ENCODE measurements around the gene CHCHD3. TPM values are rescaled to one million over a fixed set of nuclear protein-coding genes. Genes with fewer than 3 reads are reported as not detected.

Gene CHCHD3
- total and polyA plus RNA-seq, 4 donors, result 25.5 to 37.8 (median 31.8) TPM

GRCh38 chr7:132740176-132740575 is 341.7 kb downstream of the CHCHD3 start:
- WGBS, result 62% methylated on average over 5 of the region's 5 CpGs
- Histone ChIP-seq H3K36me3 (ENCODE audit: control insufficient read depth in 4 of 4, insufficient read depth in 3 of 4, low read depth in 1 of 4, low read length in 3 of 4) (no peaks in the 10 kb centered on the region), H3K9ac (ENCODE audit: low read depth in 1 of 2, low read length in 2 of 2) (no peak overlapping the region), H3K27me3 (ENCODE audit: control insufficient read depth in 4 of 4, insufficient read depth in 4 of 4, low read length in 3 of 4) (no peaks in the 10 kb centered on the region), H3K4me1 (ENCODE audit: control insufficient read depth in 4 of 4, insufficient read depth in 4 of 4, low read length in 3 of 4) (no peaks in the 10 kb centered on the region), H3K4me3 (ENCODE audit: low read depth in 1 of 3, low read length in 3 of 3) (no peak overlapping the region), H3K27ac (ENCODE audit: low read depth in 1 of 2, low read length in 2 of 2) (no peak overlapping the region), H3K9me3 (ENCODE audit: control insufficient read depth in 4 of 4, low read length in 3 of 4) (peaks cover 0 to 18% (median 3%) of the 10 kb centered on the region in 4 donors)
- DNase-seq (ENCODE audit: low spot score), result no peak
- no peak for TF ChIP-seq YY1 (IDR thresholded peaks at IDR 0.05)
- no peak for TF ChIP-seq HNF4G (IDR thresholded peaks at IDR 0.05)
- no peak for TF ChIP-seq SP1 (IDR thresholded peaks at IDR 0.05)

GRCh38 chr7:132739271-132739955 is 342.5 kb downstream of the CHCHD3 start:
- Histone ChIP-seq H3K9me3 (ENCODE audit: control insufficient read depth in 4 of 4, low read length in 3 of 4) (peaks cover 0 to 15% (median 3%) of the 10 kb centered on the region in 4 donors), H3K4me3 (ENCODE audit: low read depth in 1 of 3, low read length in 3 of 3) (no peak overlapping the region), H3K36me3 (ENCODE audit: control insufficient read depth in 4 of 4, insufficient read depth in 3 of 4, low read depth in 1 of 4, low read length in 3 of 4) (no peaks in the 10 kb centered on the region), H3K9ac (ENCODE audit: low read depth in 1 of 2, low read length in 2 of 2) (no peak overlapping the region), H3K27me3 (ENCODE audit: control insufficient read depth in 4 of 4, insufficient read depth in 4 of 4, low read length in 3 of 4) (no peaks in the 10 kb centered on the region), H3K4me1 (ENCODE audit: control insufficient read depth in 4 of 4, insufficient read depth in 4 of 4, low read length in 3 of 4) (no peaks in the 10 kb centered on the region), H3K27ac (ENCODE audit: low read depth in 1 of 2, low read length in 2 of 2) (no peak overlapping the region)
- no peak for DNase-seq (ENCODE audit: low spot score)
- WGBS, result 69% methylated on average over 5 of the region's 5 CpGs
- no peak for TF ChIP-seq CTCF (IDR thresholded peaks at IDR 0.05; ENCODE audit: low read depth, low read length, missing input control)
- TF ChIP-seq NR2F2 (IDR thresholded peaks at IDR 0.05), result no peak
- TF ChIP-seq YY1 (IDR thresholded peaks at IDR 0.05), result no peak

DNA sequence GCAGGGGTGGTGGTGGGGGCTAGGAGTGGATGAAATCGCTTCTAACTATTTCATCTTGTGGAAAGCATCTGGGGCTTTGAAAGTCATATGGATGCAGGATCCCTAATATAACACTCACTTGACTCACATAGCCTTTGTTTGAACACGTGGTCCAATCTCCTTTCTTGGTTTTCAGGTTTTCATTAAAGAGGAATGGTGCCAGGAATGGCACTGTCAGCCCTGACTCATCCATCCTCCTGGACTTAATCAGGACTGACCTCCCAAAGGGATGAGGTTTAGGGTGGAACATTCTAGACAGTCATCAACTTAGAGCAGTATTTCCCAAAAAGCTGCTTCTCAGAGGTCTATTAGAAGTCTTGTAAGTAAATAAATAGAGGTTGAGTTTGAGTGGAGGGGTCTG is 343.6 kb downstream of the CHCHD3 start:
- H3K9ac ChIP-seq (ENCODE audit: low read depth in 1 of 2, low read length in 2 of 2), result no peak overlapping the region
- DNase-seq (ENCODE audit: low spot score), result no peak
- peaks cover 0 to 5% (median 1%) of the 10 kb centered on the region in 4 donors for H3K9me3 ChIP-seq (ENCODE audit: control insufficient read depth in 4 of 4, low read length in 3 of 4)
- no peak overlapping the region for H3K4me3 ChIP-seq (ENCODE audit: low read depth in 1 of 3, low read length in 3 of 3)
- no peak for TF ChIP-seq JUND (IDR thresholded peaks at IDR 0.05)
- TF ChIP-seq TAF1 (conservative IDR thresholded peaks at IDR 0.05), result no peak
- TF ChIP-seq, protein P1, sequence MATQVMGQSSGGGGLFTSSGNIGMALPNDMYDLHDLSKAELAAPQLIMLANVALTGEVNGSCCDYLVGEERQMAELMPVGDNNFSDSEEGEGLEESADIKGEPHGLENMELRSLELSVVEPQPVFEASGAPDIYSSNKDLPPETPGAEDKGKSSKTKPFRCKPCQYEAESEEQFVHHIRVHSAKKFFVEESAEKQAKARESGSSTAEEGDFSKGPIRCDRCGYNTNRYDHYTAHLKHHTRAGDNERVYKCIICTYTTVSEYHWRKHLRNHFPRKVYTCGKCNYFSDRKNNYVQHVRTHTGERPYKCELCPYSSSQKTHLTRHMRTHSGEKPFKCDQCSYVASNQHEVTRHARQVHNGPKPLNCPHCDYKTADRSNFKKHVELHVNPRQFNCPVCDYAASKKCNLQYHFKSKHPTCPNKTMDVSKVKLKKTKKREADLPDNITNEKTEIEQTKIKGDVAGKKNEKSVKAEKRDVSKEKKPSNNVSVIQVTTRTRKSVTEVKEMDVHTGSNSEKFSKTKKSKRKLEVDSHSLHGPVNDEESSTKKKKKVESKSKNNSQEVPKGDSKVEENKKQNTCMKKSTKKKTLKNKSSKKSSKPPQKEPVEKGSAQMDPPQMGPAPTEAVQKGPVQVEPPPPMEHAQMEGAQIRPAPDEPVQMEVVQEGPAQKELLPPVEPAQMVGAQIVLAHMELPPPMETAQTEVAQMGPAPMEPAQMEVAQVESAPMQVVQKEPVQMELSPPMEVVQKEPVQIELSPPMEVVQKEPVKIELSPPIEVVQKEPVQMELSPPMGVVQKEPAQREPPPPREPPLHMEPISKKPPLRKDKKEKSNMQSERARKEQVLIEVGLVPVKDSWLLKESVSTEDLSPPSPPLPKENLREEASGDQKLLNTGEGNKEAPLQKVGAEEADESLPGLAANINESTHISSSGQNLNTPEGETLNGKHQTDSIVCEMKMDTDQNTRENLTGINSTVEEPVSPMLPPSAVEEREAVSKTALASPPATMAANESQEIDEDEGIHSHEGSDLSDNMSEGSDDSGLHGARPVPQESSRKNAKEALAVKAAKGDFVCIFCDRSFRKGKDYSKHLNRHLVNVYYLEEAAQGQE (IDR thresholded peaks at IDR 0.05), result no peak
- TF ChIP-seq FOXA1 (IDR thresholded peaks at IDR 0.05), result no peak
- no peak for TF ChIP-seq SP1 (IDR thresholded peaks at IDR 0.05)
- no peak for TF ChIP-seq MAX (IDR thresholded peaks at IDR 0.05)
- no peak for TF ChIP-seq GABPA (IDR thresholded peaks at IDR 0.05 in 1 of 2, conservative IDR thresholded peaks at IDR 0.05 in 1 of 2)
- no peak for TF ChIP-seq RXRA (IDR thresholded peaks at IDR 0.05)
- 50% methylated on average over 2 of the region's 2 CpGs for WGBS
- H3K27me3 ChIP-seq (ENCODE audit: control insufficient read depth in 4 of 4, insufficient read depth in 4 of 4, low read length in 3 of 4), result no peaks in the 10 kb centered on the region
- H3K27ac ChIP-seq (ENCODE audit: low read depth in 1 of 2, low read length in 2 of 2), result no peak overlapping the region
- H3K36me3 ChIP-seq (ENCODE audit: control insufficient read depth in 4 of 4, insufficient read depth in 3 of 4, low read depth in 1 of 4, low read length in 3 of 4), result no peaks in the 10 kb centered on the region
- H3K4me1 ChIP-seq (ENCODE audit: control insufficient read depth in 4 of 4, insufficient read depth in 4 of 4, low read length in 3 of 4), result no peaks in the 10 kb centered on the region

All from liver (tissue), 9 donors.